Liver (tissue), 9 donors: Measurements from ENCODE around the gene MPRIP. TPM values are rescaled to one million over a fixed set of nuclear protein-coding genes. Genes with fewer than 3 reads are reported as not detected.

Experiments
- DNase-seq: peaks from one replicate; pipeline ENCODE4 v3.0.0-alpha.2; 2017; ENCODE audit warnings: low spot score
- H3K27ac ChIP-seq, 2 donors: one replicate each; pipeline ENCODE4 v1.7.0; 2013; ENCODE audit warnings: inconsistent platforms in 2 of 2, low read length in 2 of 2, control low read depth in 1 of 2, low read depth in 1 of 2, mild to moderate bottlenecking in 1 of 2
- H3K27me3 ChIP-seq, 4 donors: one replicate each; pipeline versions ENCODE4 v1.6.1 to v1.7.0; 2013; ENCODE audit warnings: low read length in 3 of 4, inconsistent platforms in 1 of 4, mild to moderate bottlenecking in 1 of 4, moderate library complexity in 1 of 4; ENCODE audit not compliant: control insufficient read depth in 4 of 4, insufficient read depth in 4 of 4
- H3K36me3 ChIP-seq, 4 donors: one replicate each; pipeline versions ENCODE4 v1.6.1 to v1.7.0; 2013; ENCODE audit warnings: low read length in 3 of 4, mild to moderate bottlenecking in 3 of 4, low read depth in 1 of 4, moderate library complexity in 1 of 4; ENCODE audit not compliant: control insufficient read depth in 4 of 4, insufficient read depth in 3 of 4
- H3K4me1 ChIP-seq, 4 donors: one replicate each; pipeline versions ENCODE4 v1.6.1 to v1.7.0; 2013; ENCODE audit warnings: low read length in 3 of 4, mild to moderate bottlenecking in 3 of 4, moderate library complexity in 1 of 4; ENCODE audit not compliant: control insufficient read depth in 4 of 4, insufficient read depth in 4 of 4
- H3K4me3 ChIP-seq, 3 donors: one replicate each; pipeline versions ENCODE4 v1.6.1 to v1.7.0; 2013; ENCODE audit warnings: low read length in 3 of 3, control low read depth in 1 of 3, low read depth in 1 of 3, mild to moderate bottlenecking in 1 of 3
- H3K9ac ChIP-seq, 2 donors: one replicate each; pipeline ENCODE4 v1.7.0; 2013; ENCODE audit warnings: low read length in 2 of 2, mild to moderate bottlenecking in 2 of 2, moderate library complexity in 2 of 2, control low read depth in 1 of 2, low read depth in 1 of 2
- H3K9me3 ChIP-seq, 4 donors: one replicate each; pipeline versions ENCODE4 v1.6.1 to v1.7.0; 2013; ENCODE audit warnings: low read length in 3 of 4; ENCODE audit not compliant: control insufficient read depth in 4 of 4
- EGR1 ChIP-seq, 2 donors: IDR thresholded peaks; 2 replicates each; pipeline ENCODE4 v1.6.1; 2016 to 2018; ENCODE audit warnings: antibody characterized with exemption in 2 of 2, low read depth in 2 of 2
- FOXA1 ChIP-seq: IDR thresholded peaks from 2 replicates; pipeline ENCODE4 v1.6.1; 2016; ENCODE audit warnings: antibody characterized with exemption
- FOXA2 ChIP-seq: IDR thresholded peaks from 2 replicates; pipeline ENCODE4 v1.6.1; 2016; ENCODE audit warnings: antibody characterized with exemption
- GABPA ChIP-seq, 2 donors: IDR thresholded peaks in 1 of 2; conservative IDR thresholded peaks in 1 of 2; 2 replicates each; pipeline ENCODE4 v1.6.1; 2016; ENCODE audit warnings: antibody characterized with exemption in 2 of 2, mild to moderate bottlenecking in 1 of 2, moderate library complexity in 1 of 2
- HNF4A ChIP-seq, 2 donors: conservative IDR thresholded peaks; 2 replicates each; pipeline ENCODE4 v1.6.1; 2016; ENCODE audit warnings: antibody characterized with exemption in 2 of 2, mild to moderate bottlenecking in 2 of 2
- HNF4G ChIP-seq: IDR thresholded peaks from 2 replicates; pipeline ENCODE4 v1.6.1; 2016; ENCODE audit warnings: antibody characterized with exemption
- JUND ChIP-seq, 2 donors: IDR thresholded peaks; 2 replicates each; pipeline ENCODE4 v1.6.1; 2016; ENCODE audit warnings: antibody characterized with exemption in 2 of 2
- NR2F2 ChIP-seq: IDR thresholded peaks from 2 replicates; pipeline ENCODE4 v1.6.1; 2016; ENCODE audit warnings: antibody characterized with exemption
- RAD21 ChIP-seq, 2 donors: IDR thresholded peaks; 2 replicates each; pipeline ENCODE4 v1.6.1; 2016; ENCODE audit warnings: antibody characterized with exemption in 2 of 2, mild to moderate bottlenecking in 2 of 2
- REST ChIP-seq: IDR thresholded peaks from 2 replicates; pipeline ENCODE4 v1.6.1; 2016; ENCODE audit warnings: antibody characterized with exemption, mild to moderate bottlenecking
- RXRA ChIP-seq, 2 donors: IDR thresholded peaks; 2 replicates each; pipeline ENCODE4 v1.6.1; 2017 to 2018; ENCODE audit warnings: antibody characterized with exemption in 2 of 2, mild to moderate bottlenecking in 1 of 2
- SP1 ChIP-seq: IDR thresholded peaks from 2 replicates; pipeline ENCODE4 v1.6.1; 2018; ENCODE audit warnings: antibody characterized with exemption, mild to moderate bottlenecking
- TAF1 ChIP-seq: conservative IDR thresholded peaks from 2 replicates; pipeline ENCODE4 v1.6.1; 2016; ENCODE audit warnings: antibody characterized with exemption, mild to moderate bottlenecking
- YY1 ChIP-seq: IDR thresholded peaks from 2 replicates; pipeline ENCODE4 v1.6.1; 2016; ENCODE audit warnings: antibody characterized with exemption, mild to moderate bottlenecking
- ZBTB33 ChIP-seq: IDR thresholded peaks from 2 replicates; pipeline ENCODE4 v1.6.1; 2016; ENCODE audit warnings: antibody characterized with exemption
- WGBS: extraction: QIAGEN DNeasy Blood & Tissue Kit; methylation state at CpG from one replicate; pipeline ENCODE4 v1.1.7; 2013; 5-methylcytosine and 5-hydroxymethylcytosine counted together
- polyA plus RNA-seq, 2 donors: library from polyadenylated mRNA; stranded (reverse) in 1 of 2; unstranded in 1 of 2; fragments of 200-250 nt in 1 of 2; fragments of >200 nt in 1 of 2; fragmentation: Nextera tagmentation in 1 of 2; extraction: Ambion mirVana in 1 of 2; gene quantifications; one replicate each; pipeline versions ENCODE4 v1.2.1 to v1.2.3, GENCODE V29; 2013 to 2015
- total RNA-seq, 2 donors: library from RNA; depleted of rRNA; stranded (reverse); fragments of >200 nt; gene quantifications; one replicate each; pipeline ENCODE4 v1.2.3, GENCODE V29; 2014
- TF ChIP-seq, protein P1 (sequence below): IDR thresholded peaks from 2 replicates; pipeline ENCODE4 v1.6.1; 2016; ENCODE audit warnings: antibody characterized with exemption
- TF ChIP-seq, protein P2 (sequence below): fragments of 150-350 bp; IDR thresholded peaks from 2 replicates; pipeline ENCODE4 v1.5.1; 2017; ENCODE audit warnings: improper control_type of control experiment, low read depth, low read length; ENCODE audit not compliant: missing input control
- TF ChIP-seq, protein P3 (sequence below): IDR thresholded peaks from 2 replicates; pipeline ENCODE4 v1.6.1; 2016; ENCODE audit warnings: antibody characterized with exemption
- donor health status: healthy.
- donor health status: healthy.
- donor health status: healthy.
- donor health status: healthy.
- donor health status: healthy.

The MPRIP gene
- total and polyA plus RNA-seq, 4 donors, result 21.2 to 61.9 (median 34.7) TPM

GRCh38 chr17:17168401-17168800 is 126.1 kb downstream of the MPRIP start:
- no peak for TF ChIP-seq EGR1 (IDR thresholded peaks at IDR 0.05; ENCODE audit: low read depth in 2 of 2)
- no peak for TF ChIP-seq HNF4G
- TF ChIP-seq, protein P1, sequence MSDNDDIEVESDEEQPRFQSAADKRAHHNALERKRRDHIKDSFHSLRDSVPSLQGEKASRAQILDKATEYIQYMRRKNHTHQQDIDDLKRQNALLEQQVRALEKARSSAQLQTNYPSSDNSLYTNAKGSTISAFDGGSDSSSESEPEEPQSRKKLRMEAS, result no peak
- no peak for TF ChIP-seq NR2F2
- TF ChIP-seq HNF4A (conservative IDR thresholded peaks at IDR 0.05), result no peak
- TF ChIP-seq YY1, result no peak
- TF ChIP-seq FOXA2, result no peak
- no peak for TF ChIP-seq TAF1
- no peak for TF ChIP-seq FOXA1
- TF ChIP-seq, protein P2, sequence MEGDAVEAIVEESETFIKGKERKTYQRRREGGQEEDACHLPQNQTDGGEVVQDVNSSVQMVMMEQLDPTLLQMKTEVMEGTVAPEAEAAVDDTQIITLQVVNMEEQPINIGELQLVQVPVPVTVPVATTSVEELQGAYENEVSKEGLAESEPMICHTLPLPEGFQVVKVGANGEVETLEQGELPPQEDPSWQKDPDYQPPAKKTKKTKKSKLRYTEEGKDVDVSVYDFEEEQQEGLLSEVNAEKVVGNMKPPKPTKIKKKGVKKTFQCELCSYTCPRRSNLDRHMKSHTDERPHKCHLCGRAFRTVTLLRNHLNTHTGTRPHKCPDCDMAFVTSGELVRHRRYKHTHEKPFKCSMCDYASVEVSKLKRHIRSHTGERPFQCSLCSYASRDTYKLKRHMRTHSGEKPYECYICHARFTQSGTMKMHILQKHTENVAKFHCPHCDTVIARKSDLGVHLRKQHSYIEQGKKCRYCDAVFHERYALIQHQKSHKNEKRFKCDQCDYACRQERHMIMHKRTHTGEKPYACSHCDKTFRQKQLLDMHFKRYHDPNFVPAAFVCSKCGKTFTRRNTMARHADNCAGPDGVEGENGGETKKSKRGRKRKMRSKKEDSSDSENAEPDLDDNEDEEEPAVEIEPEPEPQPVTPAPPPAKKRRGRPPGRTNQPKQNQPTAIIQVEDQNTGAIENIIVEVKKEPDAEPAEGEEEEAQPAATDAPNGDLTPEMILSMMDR, result no peak
- TF ChIP-seq JUND (IDR thresholded peaks at IDR 0.05), result no peak
- no peak for TF ChIP-seq REST
- TF ChIP-seq GABPA (IDR thresholded peaks at IDR 0.05 in 1 of 2, conservative IDR thresholded peaks at IDR 0.05 in 1 of 2), result no peak
- no peak for TF ChIP-seq SP1
- TF ChIP-seq, protein P3, sequence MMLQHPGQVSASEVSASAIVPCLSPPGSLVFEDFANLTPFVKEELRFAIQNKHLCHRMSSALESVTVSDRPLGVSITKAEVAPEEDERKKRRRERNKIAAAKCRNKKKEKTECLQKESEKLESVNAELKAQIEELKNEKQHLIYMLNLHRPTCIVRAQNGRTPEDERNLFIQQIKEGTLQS, result no peak
- 95% methylated on average over 5 of the region's 5 CpGs for WGBS
- no peak overlapping the region for H3K4me3 ChIP-seq

GRCh38 chr17:17169396-17169795 is 127.1 kb downstream of the MPRIP start:
- Histone ChIP-seq H3K9ac (no peak overlapping the region), H3K9me3 (no peaks in the 10 kb centered on the region), H3K4me3 (no peak overlapping the region), H3K4me1 (no peaks in the 10 kb centered on the region), H3K27ac (no peak overlapping the region), H3K36me3 (peaks cover 13 to 82% (median 40%) of the 10 kb centered on the region in 4 donors), H3K27me3 (no peaks in the 10 kb centered on the region)
- no peak for DNase-seq
- TF ChIP-seq, protein P2, result no peak
- TF ChIP-seq JUND (IDR thresholded peaks at IDR 0.05) (no peak), RXRA (IDR thresholded peaks at IDR 0.05) (no peak), HNF4A (conservative IDR thresholded peaks at IDR 0.05) (no peak), FOXA2 (no peak), HNF4G (no peak), ZBTB33 (no peak), GABPA (IDR thresholded peaks at IDR 0.05 in 1 of 2, conservative IDR thresholded peaks at IDR 0.05 in 1 of 2) (no peak), EGR1 (IDR thresholded peaks at IDR 0.05; ENCODE audit: low read depth in 2 of 2) (no peak), YY1 (no peak), TAF1 (no peak), SP1 (no peak), FOXA1 (no peak), RAD21 (IDR thresholded peaks at IDR 0.05) (no peak)
- TF ChIP-seq, protein P1, result no peak
- TF ChIP-seq, protein P3, result no peak
- 93% methylated on average over 4 of the region's 4 CpGs for WGBS

More at GRCh38 chr17:17168401-17168800, 126.1 kb downstream of the MPRIP start:
- Histone ChIP-seq H3K27ac (no peak overlapping the region), H3K9ac (no peak overlapping the region), H3K27me3 (no peaks in the 10 kb centered on the region), H3K36me3 (peaks cover 4 to 79% (median 37%) of the 10 kb centered on the region in 4 donors), H3K9me3 (no peaks in the 10 kb centered on the region), H3K4me1 (no peaks in the 10 kb centered on the region)
- DNase-seq, result no peak
